HEK293 (cell line): ENCODE measurements around the gene PPM1E.

Experiments
- CTCF ChIA-PET: fragments of 350-600 bp; formaldehyde crosslinking; extraction: SDS; loops from one replicate; lab custom pipeline; 2021; ENCODE audit warnings: antibody characterized with exemption; lab: Yijun Ruan, JAX
- POLR2A ChIA-PET: fragments of 300-600 bp; formaldehyde crosslinking; extraction: SDS; loops from one replicate; lab custom pipeline; 2020; ENCODE audit warnings: antibody characterized with exemption, inconsistent platforms; lab: Yijun Ruan, JAX
- H3K27ac ChIP-seq: fragments of 200-500 bp; sonication (Bioruptor generic); 2 replicates; pipeline ENCODE4 v1.5.1; 2014; ENCODE audit warnings: low read depth, low read length, control low read depth, inconsistent platforms; ENCODE audit errors: extremely low read depth
- H3K36me3 ChIP-seq, 2 experiments: fragments of 200-500 bp in 1 of 2; sonication (Bioruptor generic) in 1 of 2; 1 replicate in 1 of 2; 2 replicates in 1 of 2; pipeline ENCODE4 v1.5.1; 2014 to 2017; ENCODE audit warnings: inconsistent platforms in 2 of 2, low read length in 2 of 2; ENCODE audit not compliant: control insufficient read depth in 2 of 2, insufficient read depth in 1 of 2
- H3K4me1 ChIP-seq: fragments of 200-500 bp; sonication (Bioruptor generic); 2 replicates; pipeline ENCODE4 v1.5.1; 2014; ENCODE audit warnings: mild to moderate bottlenecking, low read length, inconsistent platforms; ENCODE audit not compliant: control insufficient read depth, insufficient read depth
- H3K4me3 ChIP-seq: 2 replicates; pipeline ENCODE4 v1.5.1; 2011; ENCODE audit warnings: low read depth, mild to moderate bottlenecking, control low read depth, low read length, moderate library complexity
- H3K9me3 ChIP-seq: fragments of 200-500 bp; sonication (Bioruptor generic); 2 replicates; pipeline ENCODE4 v1.5.1; 2014; ENCODE audit warnings: low read depth, low read length, inconsistent platforms; ENCODE audit not compliant: control insufficient read depth, insufficient read depth
- KLF1 ChIP-seq: fragments of 450-650 bp; formaldehyde crosslinking; IDR thresholded peaks from 2 replicates; pipeline ENCODE4 v1.5.1; 2016; ENCODE audit warnings: missing biosample characterization, missing genetic modification characterization
- REPIN1 ChIP-seq: fragments of 450-650 bp; formaldehyde crosslinking; IDR thresholded peaks from 2 replicates; pipeline ENCODE4 v1.5.1; 2017; ENCODE audit warnings: missing biosample characterization, missing genetic modification characterization, low read depth
- ZBTB8A ChIP-seq: fragments of 450-650 bp; formaldehyde crosslinking; IDR thresholded peaks from 2 replicates; pipeline ENCODE4 v1.5.1; 2016; ENCODE audit warnings: missing biosample characterization, missing genetic modification characterization
- ZNF174 ChIP-seq: fragments of 450-650 bp; formaldehyde crosslinking; IDR thresholded peaks from 2 replicates; pipeline ENCODE4 v1.5.0; 2017; ENCODE audit warnings: missing biosample characterization, mild to moderate bottlenecking, missing genetic modification characterization
- ZNF292 ChIP-seq: fragments of 450-650 bp; formaldehyde crosslinking; IDR thresholded peaks from 2 replicates; pipeline ENCODE4 v1.5.1; 2016; ENCODE audit warnings: low read depth, missing biosample characterization, missing genetic modification characterization, borderline replicate concordance
- ZNF366 ChIP-seq: fragments of 450-650 bp; formaldehyde crosslinking; conservative IDR thresholded peaks from 2 replicates; pipeline ENCODE4 v1.5.1; 2016; ENCODE audit warnings: missing biosample characterization, missing genetic modification characterization
- ZNF394 ChIP-seq: fragments of 450-650 bp; formaldehyde crosslinking; IDR thresholded peaks from 2 replicates; pipeline ENCODE4 v1.5.1; 2016; ENCODE audit warnings: missing biosample characterization, missing genetic modification characterization, mild to moderate bottlenecking, moderate library complexity, borderline replicate concordance
- ZNF426 ChIP-seq: fragments of 450-650 bp; formaldehyde crosslinking; IDR thresholded peaks from 2 replicates; pipeline ENCODE4 v1.5.1; 2017; ENCODE audit warnings: missing biosample characterization, missing genetic modification characterization, mild to moderate bottlenecking, inconsistent platforms, moderate library complexity
- ZNF501 ChIP-seq: fragments of 450-650 bp; formaldehyde crosslinking; IDR thresholded peaks from 2 replicates; pipeline ENCODE4 v1.5.1; 2016; ENCODE audit warnings: missing biosample characterization, missing genetic modification characterization
- ZNF510 ChIP-seq: fragments of 450-650 bp; formaldehyde crosslinking; IDR thresholded peaks from 2 replicates; pipeline ENCODE4 v1.5.1; 2018; ENCODE audit warnings: mild to moderate bottlenecking, missing genetic modification characterization, missing biosample characterization; ENCODE audit not compliant: insufficient replicate concordance
- ZNF518A ChIP-seq: fragments of 450-650 bp; formaldehyde crosslinking; conservative IDR thresholded peaks from 2 replicates; pipeline ENCODE4 v1.5.1; 2016; ENCODE audit warnings: low read depth, missing biosample characterization, missing genetic modification characterization
- ZNF544 ChIP-seq: fragments of 450-650 bp; formaldehyde crosslinking; IDR thresholded peaks from 2 replicates; pipeline ENCODE4 v1.5.0; 2017; ENCODE audit warnings: missing biosample characterization, missing genetic modification characterization
- ZNF555 ChIP-seq: fragments of 450-650 bp; formaldehyde crosslinking; conservative IDR thresholded peaks from 2 replicates; pipeline ENCODE4 v1.5.1; 2017; ENCODE audit warnings: missing biosample characterization, mild to moderate bottlenecking, missing genetic modification characterization, inconsistent platforms
- ZNF558 ChIP-seq: fragments of 450-650 bp; formaldehyde crosslinking; IDR thresholded peaks from 2 replicates; pipeline ENCODE4 v1.5.1; 2016; ENCODE audit warnings: missing biosample characterization, missing genetic modification characterization
- ZNF624 ChIP-seq: fragments of 450-650 bp; formaldehyde crosslinking; IDR thresholded peaks from 2 replicates; pipeline ENCODE4 v1.5.1; 2017; ENCODE audit warnings: missing biosample characterization, missing genetic modification characterization
- ZNF654 ChIP-seq: fragments of 450-650 bp; formaldehyde crosslinking; IDR thresholded peaks from 2 replicates; pipeline ENCODE4 v1.5.1; 2016; ENCODE audit warnings: low read depth, missing biosample characterization, missing genetic modification characterization
- ZNF664 ChIP-seq: fragments of 450-650 bp; formaldehyde crosslinking; IDR thresholded peaks from 2 replicates; pipeline ENCODE4 v1.5.1; 2016; ENCODE audit warnings: missing biosample characterization, missing genetic modification characterization
- TF ChIP-seq, protein P1 (sequence below): fragments of 450-650 bp; IDR thresholded peaks from 2 replicates; pipeline ENCODE4 v1.5.1; 2018; ENCODE audit warnings: missing biosample characterization, mild to moderate bottlenecking, missing genetic modification characterization
- TF ChIP-seq, protein P2 (sequence below): fragments of 450-650 bp; formaldehyde crosslinking; IDR thresholded peaks from 2 replicates; pipeline ENCODE4 v1.5.1; 2016; ENCODE audit warnings: missing biosample characterization, missing genetic modification characterization
- TF ChIP-seq, protein P3 (sequence below): fragments of 450-650 bp; formaldehyde crosslinking; IDR thresholded peaks from 2 replicates; pipeline ENCODE4 v1.5.1; 2016; ENCODE audit warnings: missing biosample characterization, missing genetic modification characterization
- TF ChIP-seq, protein P4 (sequence below): fragments of 450-650 bp; formaldehyde crosslinking; IDR thresholded peaks from 2 replicates; pipeline ENCODE4 v1.5.1; 2016; ENCODE audit warnings: missing biosample characterization, missing genetic modification characterization

The PPM1E gene

GRCh38 chr17:58783380-58783779, 27.7 kb downstream of the PPM1E start (continued):
- TF ChIP-seq, protein P1, sequence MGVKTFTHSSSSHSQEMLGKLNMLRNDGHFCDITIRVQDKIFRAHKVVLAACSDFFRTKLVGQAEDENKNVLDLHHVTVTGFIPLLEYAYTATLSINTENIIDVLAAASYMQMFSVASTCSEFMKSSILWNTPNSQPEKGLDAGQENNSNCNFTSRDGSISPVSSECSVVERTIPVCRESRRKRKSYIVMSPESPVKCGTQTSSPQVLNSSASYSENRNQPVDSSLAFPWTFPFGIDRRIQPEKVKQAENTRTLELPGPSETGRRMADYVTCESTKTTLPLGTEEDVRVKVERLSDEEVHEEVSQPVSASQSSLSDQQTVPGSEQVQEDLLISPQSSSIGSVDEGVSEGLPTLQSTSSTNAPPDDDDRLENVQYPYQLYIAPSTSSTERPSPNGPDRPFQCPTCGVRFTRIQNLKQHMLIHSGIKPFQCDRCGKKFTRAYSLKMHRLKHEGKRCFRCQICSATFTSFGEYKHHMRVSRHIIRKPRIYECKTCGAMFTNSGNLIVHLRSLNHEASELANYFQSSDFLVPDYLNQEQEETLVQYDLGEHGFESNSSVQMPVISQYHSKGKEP (tag by site-specific recombination): no peak
- TF ChIP-seq ZNF518A (tag by site-specific recombination) (no peak; the same call in 1 of the 2 replicates), ZNF174 (tag by site-specific recombination) (no peak), ZNF366 (tag by site-specific recombination) (peak; percentile 30; the same call in 1 of the 2 replicates), ZNF558 (tag by site-specific recombination) (0 out of 2 replicates have a peak, but pooled peaks have one; percentile 13), ZNF544 (tag by site-specific recombination) (no peak), ZNF624 (tag by site-specific recombination) (no peak), KLF1 (tag by site-specific recombination) (no peak), REPIN1 (no peak)
- TF ChIP-seq, protein P2, sequence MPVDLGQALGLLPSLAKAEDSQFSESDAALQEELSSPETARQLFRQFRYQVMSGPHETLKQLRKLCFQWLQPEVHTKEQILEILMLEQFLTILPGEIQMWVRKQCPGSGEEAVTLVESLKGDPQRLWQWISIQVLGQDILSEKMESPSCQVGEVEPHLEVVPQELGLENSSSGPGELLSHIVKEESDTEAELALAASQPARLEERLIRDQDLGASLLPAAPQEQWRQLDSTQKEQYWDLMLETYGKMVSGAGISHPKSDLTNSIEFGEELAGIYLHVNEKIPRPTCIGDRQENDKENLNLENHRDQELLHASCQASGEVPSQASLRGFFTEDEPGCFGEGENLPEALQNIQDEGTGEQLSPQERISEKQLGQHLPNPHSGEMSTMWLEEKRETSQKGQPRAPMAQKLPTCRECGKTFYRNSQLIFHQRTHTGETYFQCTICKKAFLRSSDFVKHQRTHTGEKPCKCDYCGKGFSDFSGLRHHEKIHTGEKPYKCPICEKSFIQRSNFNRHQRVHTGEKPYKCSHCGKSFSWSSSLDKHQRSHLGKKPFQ (tag by site-specific recombination): 0 out of 2 replicates have a peak, but pooled peaks have one; percentile 35
- TF ChIP-seq, protein P3, sequence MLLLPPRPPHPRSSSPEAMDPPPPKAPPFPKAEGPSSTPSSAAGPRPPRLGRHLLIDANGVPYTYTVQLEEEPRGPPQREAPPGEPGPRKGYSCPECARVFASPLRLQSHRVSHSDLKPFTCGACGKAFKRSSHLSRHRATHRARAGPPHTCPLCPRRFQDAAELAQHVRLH (tag by site-specific recombination): 0 out of 2 replicates have a peak, but pooled peaks have one; percentile 20
- TF ChIP-seq, all 188 proteins: peak for 10

- H3K27ac ChIP-seq: no peak overlapping the region
- POLR2A ChIA-PET: no interaction called here
- CTCF ChIA-PET: no interaction called here
- H3K4me3 ChIP-seq: no peak overlapping the region
- H3K9me3 ChIP-seq: no peaks in the 10 kb centered on the region
- no peaks in the 10 kb centered on the region for H3K4me1 ChIP-seq
- no peaks in the 10 kb centered on the region for H3K36me3 ChIP-seq
- TF ChIP-seq ZNF426: peak; percentile 76
- TF ChIP-seq, protein P4, sequence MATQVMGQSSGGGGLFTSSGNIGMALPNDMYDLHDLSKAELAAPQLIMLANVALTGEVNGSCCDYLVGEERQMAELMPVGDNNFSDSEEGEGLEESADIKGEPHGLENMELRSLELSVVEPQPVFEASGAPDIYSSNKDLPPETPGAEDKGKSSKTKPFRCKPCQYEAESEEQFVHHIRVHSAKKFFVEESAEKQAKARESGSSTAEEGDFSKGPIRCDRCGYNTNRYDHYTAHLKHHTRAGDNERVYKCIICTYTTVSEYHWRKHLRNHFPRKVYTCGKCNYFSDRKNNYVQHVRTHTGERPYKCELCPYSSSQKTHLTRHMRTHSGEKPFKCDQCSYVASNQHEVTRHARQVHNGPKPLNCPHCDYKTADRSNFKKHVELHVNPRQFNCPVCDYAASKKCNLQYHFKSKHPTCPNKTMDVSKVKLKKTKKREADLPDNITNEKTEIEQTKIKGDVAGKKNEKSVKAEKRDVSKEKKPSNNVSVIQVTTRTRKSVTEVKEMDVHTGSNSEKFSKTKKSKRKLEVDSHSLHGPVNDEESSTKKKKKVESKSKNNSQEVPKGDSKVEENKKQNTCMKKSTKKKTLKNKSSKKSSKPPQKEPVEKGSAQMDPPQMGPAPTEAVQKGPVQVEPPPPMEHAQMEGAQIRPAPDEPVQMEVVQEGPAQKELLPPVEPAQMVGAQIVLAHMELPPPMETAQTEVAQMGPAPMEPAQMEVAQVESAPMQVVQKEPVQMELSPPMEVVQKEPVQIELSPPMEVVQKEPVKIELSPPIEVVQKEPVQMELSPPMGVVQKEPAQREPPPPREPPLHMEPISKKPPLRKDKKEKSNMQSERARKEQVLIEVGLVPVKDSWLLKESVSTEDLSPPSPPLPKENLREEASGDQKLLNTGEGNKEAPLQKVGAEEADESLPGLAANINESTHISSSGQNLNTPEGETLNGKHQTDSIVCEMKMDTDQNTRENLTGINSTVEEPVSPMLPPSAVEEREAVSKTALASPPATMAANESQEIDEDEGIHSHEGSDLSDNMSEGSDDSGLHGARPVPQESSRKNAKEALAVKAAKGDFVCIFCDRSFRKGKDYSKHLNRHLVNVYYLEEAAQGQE: peak; percentile 41; the same call in 1 of the 2 replicates
- peak; percentile 90 for TF ChIP-seq ZNF394 (tag by site-specific recombination)
- 0 out of 2 replicates have a peak, but pooled peaks have one; percentile 32 for TF ChIP-seq ZNF292 (tag by site-specific recombination)
- peak; percentile 66 for TF ChIP-seq ZNF555
- TF ChIP-seq ZNF558 (tag by site-specific recombination): 0 out of 2 replicates have a peak, but pooled peaks have one; percentile 18
- TF ChIP-seq ZBTB8A: peak; percentile 47; the same call in 1 of the 2 replicates
- TF ChIP-seq ZNF664 (tag by site-specific recombination): peak; percentile 30; the same call in 1 of the 2 replicates
- TF ChIP-seq ZNF654 (tag by site-specific recombination): peak; percentile 22
- TF ChIP-seq ZNF510 (tag by site-specific recombination): peak; percentile 15
- 0 out of 2 replicates have a peak, but pooled peaks have one; percentile 32 for TF ChIP-seq ZNF501 (tag by site-specific recombination)
Measured at GRCh38 chr17:58785097-58785496, 29.4 kb downstream of the PPM1E start.
